ENCODE results near the gene ZNF451. TPM values are rescaled to one million over a fixed set of nuclear protein-coding genes. Genes with fewer than 3 reads are reported as not detected.
"Not testable (repeated sequence)": the region's sequence is repeated elsewhere in the genome, so short reads cannot be mapped to it uniquely, and the experiment has no call there.

The ZNF451 gene
- 100 to 1,000 TPM in 1 of 4 donors, 10 to 100 TPM in 3; 40.2 to 126 (median 75.0) TPM for total RNA-seq

- no peaks in the 10 kb centered on the region for H3K36me3 ChIP-seq
- intact Hi-C loops (cut with DNase I; ENCODE audit: low total_unique reads), result no loop called here
- peak within 1 kb of the TSS; percentile 46 to 53 for H3K4me3 ChIP-seq
- peak; percentile 97 to 98 for DNase-seq
- peak within 1 kb of the TSS; percentile 73 to 83 for H3K27ac ChIP-seq
- TF ChIP-seq POLR2A (IDR thresholded peaks at IDR 0.05) (peak; percentile 92 to 93), CTCF (IDR thresholded peaks at IDR 0.05) (no peak)
- no peaks in the 10 kb centered on the region for H3K9me3 ChIP-seq
- no peaks in the 10 kb centered on the region for H3K27me3 ChIP-seq
- H3K4me1 ChIP-seq, result peaks cover 7 to 15% of the 10 kb centered on the region in 2 donors
Observed at GRCh38 chr6:57089687-57090457, at the start of gene ZNF451. ZNF451 (plus strand) TSS chr6:57090188; CDS start chr6:57090254, 66 bp downstream.

- H3K27ac ChIP-seq; H3K27me3 ChIP-seq; intact Hi-C loops (cut with DNase I; ENCODE audit: low total_unique reads); H3K9me3 ChIP-seq; DNase-seq; H3K4me3 ChIP-seq; H3K36me3 ChIP-seq; H3K4me1 ChIP-seq: not testable (repeated sequence)
Observed at GRCh38 chr6:57044061-57044460, 45.9 kb upstream of the ZNF451 start.

GRCh38 chr6:57044568-57044967 is 45.4 kb upstream of the ZNF451 start:
- DNase-seq, result no peak
- Histone ChIP-seq H3K4me1 (peaks cover 0 to 11% of the 10 kb centered on the region in 2 donors), H3K36me3 (no peaks in the 10 kb centered on the region), H3K4me3 (no peak overlapping the region), H3K9me3 (no peaks in the 10 kb centered on the region), H3K27ac (no peak overlapping the region), H3K27me3 (no peaks in the 10 kb centered on the region)
- TF ChIP-seq POLR2A (IDR thresholded peaks at IDR 0.05), result no peak
- no peak for TF ChIP-seq CTCF (IDR thresholded peaks at IDR 0.05)
- intact Hi-C loops (cut with DNase I; ENCODE audit: low total_unique reads), result no loop called here

GRCh38 chr6:57046332-57047256 is 43.4 kb upstream of the ZNF451 start, which contains the start of gene KIAA1586:
KIAA1586 (plus strand) TSS chr6:57046693; CDS start chr6:57046756, 63 bp downstream.
- H3K9me3 ChIP-seq; intact Hi-C loops (cut with DNase I; ENCODE audit: low total_unique reads); H3K36me3 ChIP-seq; H3K27me3 ChIP-seq: not testable (repeated sequence)
- peak within 1 kb of the TSS; percentile 64 to 85 for H3K27ac ChIP-seq
- DNase-seq, result peak; percentile 89 to 90
- H3K4me1 ChIP-seq, result peaks cover 0 to 11% of the 10 kb centered on the region in 2 donors
- H3K4me3 ChIP-seq, result peak within 1 kb of the TSS; percentile 44 to 59
- TF ChIP-seq POLR2A (IDR thresholded peaks at IDR 0.05), result peak; percentile 66 to 72
- peak in 3 of 4 experiments; percentile 13 to 35 (median 22) for TF ChIP-seq CTCF (IDR thresholded peaks at IDR 0.05)

- DNase-seq; H3K36me3 ChIP-seq; H3K27ac ChIP-seq; H3K9me3 ChIP-seq; intact Hi-C loops (cut with DNase I; ENCODE audit: low total_unique reads); H3K4me3 ChIP-seq; H3K27me3 ChIP-seq: not testable (repeated sequence)
- H3K4me1 ChIP-seq, result peaks cover 0 to 11% of the 10 kb centered on the region in 2 donors
Observed at GRCh38 chr6:57047257-57047585, 42.8 kb upstream of the ZNF451 start.

- H3K36me3 ChIP-seq; H3K4me3 ChIP-seq; H3K27ac ChIP-seq; DNase-seq; H3K9me3 ChIP-seq; intact Hi-C loops (cut with DNase I; ENCODE audit: low total_unique reads); H3K27me3 ChIP-seq: not testable (repeated sequence)
- peaks cover 0 to 11% of the 10 kb centered on the region in 2 donors for H3K4me1 ChIP-seq
Observed at GRCh38 chr6:57047859-57048258, 42.1 kb upstream of the ZNF451 start.

All from uterus (tissue), 4 donors.